ENCODE measurements around the gene NELFCD. TPM values are rescaled to one million over a fixed set of nuclear protein-coding genes. Genes with fewer than 3 reads are reported as not detected.

The NELFCD gene
- total and polyA plus RNA-seq, 9 of the 15 experiments (the other 6 are each of a cell fraction or from before 2014, with no cell fraction given): 11.7 to 163 (median 96.5) TPM

DNA sequence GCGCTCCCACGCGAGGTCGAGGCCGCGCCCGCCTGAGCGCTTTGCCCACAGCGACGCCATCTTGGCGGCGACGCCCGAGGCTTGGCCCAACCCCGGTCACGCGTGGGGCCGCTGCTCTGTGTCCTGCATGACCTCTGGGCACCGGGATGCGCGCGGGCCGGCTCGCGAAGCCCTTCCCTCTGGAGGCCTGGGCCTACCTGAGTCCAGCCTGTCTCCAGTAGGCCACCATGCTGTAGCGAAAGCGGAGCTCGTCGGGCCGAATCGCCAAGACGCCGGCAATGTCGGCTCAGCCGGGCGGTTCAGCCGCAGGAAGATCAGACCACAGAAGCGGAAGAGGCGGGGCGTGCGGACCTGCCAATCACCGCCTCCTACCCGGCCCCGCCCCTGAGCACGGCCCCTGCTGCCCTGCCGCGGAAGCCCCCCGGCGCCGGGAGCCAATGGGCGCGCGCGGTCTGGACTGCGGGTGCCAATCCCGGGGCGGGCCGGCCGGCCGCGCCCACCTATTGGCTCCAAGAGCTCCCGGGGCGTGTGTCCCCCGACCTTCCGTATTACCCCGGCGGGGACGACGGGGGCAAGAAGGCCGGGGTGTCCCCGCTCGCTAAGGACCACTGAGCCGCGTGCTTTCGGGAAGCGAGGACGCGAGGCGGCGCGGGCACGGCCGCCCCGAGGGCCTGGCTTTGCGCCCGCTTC lies 51.1 kb downstream of the NELFCD start, which contains the start of gene ATP5F1E (continued):
- TF ChIP-seq, protein P1, sequence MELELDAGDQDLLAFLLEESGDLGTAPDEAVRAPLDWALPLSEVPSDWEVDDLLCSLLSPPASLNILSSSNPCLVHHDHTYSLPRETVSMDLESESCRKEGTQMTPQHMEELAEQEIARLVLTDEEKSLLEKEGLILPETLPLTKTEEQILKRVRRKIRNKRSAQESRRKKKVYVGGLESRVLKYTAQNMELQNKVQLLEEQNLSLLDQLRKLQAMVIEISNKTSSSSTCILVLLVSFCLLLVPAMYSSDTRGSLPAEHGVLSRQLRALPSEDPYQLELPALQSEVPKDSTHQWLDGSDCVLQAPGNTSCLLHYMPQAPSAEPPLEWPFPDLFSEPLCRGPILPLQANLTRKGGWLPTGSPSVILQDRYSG (tag; conservative IDR thresholded peaks at IDR 0.05; ENCODE audit: low read depth): peak; percentile 99
- TF ChIP-seq ARHGAP35 (IDR thresholded peaks at IDR 0.05; ENCODE audit: partially characterized antibody) (no peak), ZFP30 (CRISPR knock-in tag; IDR thresholded peaks at IDR 0.05; ENCODE audit: borderline replicate concordance) (no peak), MCM5 (IDR thresholded peaks at IDR 0.05; ENCODE audit: low read depth) (no peak), GABPB1 (CRISPR knock-in tag; IDR thresholded peaks at IDR 0.05) (peak; percentile 94), CREBBP (IDR thresholded peaks at IDR 0.05; ENCODE audit: low read depth, low read length) (no peak), TAF1 (IDR thresholded peaks at IDR 0.05; ENCODE audit: control insufficient read depth, extremely low read depth, insufficient read depth, low read length, severe bottlenecking) (peak; percentile 64), ZNF274 (IDR thresholded peaks at IDR 0.05; ENCODE audit: borderline replicate concordance, low read depth, low read length) (no peak), ELF1 (tag; IDR thresholded peaks at IDR 0.05) (0 out of 2 replicates have a peak, but pooled peaks have one; percentile 54), SIRT6 (IDR thresholded peaks at IDR 0.05; ENCODE audit: low read depth, low read length) (no peak), PML (IDR thresholded peaks at IDR 0.05; ENCODE audit: low read length) (peak; percentile 65), SMARCC2 (IDR thresholded peaks at IDR 0.05; ENCODE audit: low read depth) (no peak), SRSF3 (IDR thresholded peaks at IDR 0.05; ENCODE audit: insufficient read depth, low read length) (no peak), L3MBTL2 (IDR thresholded peaks at IDR 0.05) (peak; percentile 98), MAFF (IDR thresholded peaks at IDR 0.05; ENCODE audit: low read length) (no peak), EHMT2 (IDR thresholded peaks at IDR 0.05) (no peak), CBFA2T2 (conservative IDR thresholded peaks at IDR 0.05) (no peak), MYC (IDR thresholded peaks at IDR 0.05; ENCODE audit: low read depth, low read length) (peak; percentile 84), MYC (CRISPR knock-in tag; IDR thresholded peaks at IDR 0.05; ENCODE audit: borderline replicate concordance, low read depth) (peak; percentile 98), JUND (IDR thresholded peaks at IDR 0.05; ENCODE audit: borderline replicate concordance, low read depth, low read length) (no peak), JUND (tag; IDR thresholded peaks at IDR 0.05; ENCODE audit: borderline replicate concordance, low read depth, low read length) (peak; percentile 54; the same call in 1 of the 3 replicates), SIN3A (IDR thresholded peaks at IDR 0.05; ENCODE audit: borderline replicate concordance in 2 of 2, control insufficient read depth in 1 of 2, low read depth in 2 of 2, low read length in 2 of 2) (peak in 1 of 2 experiments; percentile 46; a peak in 1 of 4 replicates), NBN (IDR thresholded peaks at IDR 0.05; ENCODE audit: low read depth) (no peak), DIDO1 (tag; IDR thresholded peaks at IDR 0.05; ENCODE audit: low read depth) (0 out of 2 replicates have a peak, but pooled peaks have one; percentile 37), ZNF217 (CRISPR knock-in tag; IDR thresholded peaks at IDR 0.05) (no peak), C11orf30 (IDR thresholded peaks at IDR 0.05; ENCODE audit: low read depth) (peak; percentile 28), EGR1 (conservative IDR thresholded peaks at IDR 0.05) (peak; percentile 53), FOSL1 (tag; conservative IDR thresholded peaks at IDR 0.05) (no peak)
- TF ChIP-seq, protein P2, sequence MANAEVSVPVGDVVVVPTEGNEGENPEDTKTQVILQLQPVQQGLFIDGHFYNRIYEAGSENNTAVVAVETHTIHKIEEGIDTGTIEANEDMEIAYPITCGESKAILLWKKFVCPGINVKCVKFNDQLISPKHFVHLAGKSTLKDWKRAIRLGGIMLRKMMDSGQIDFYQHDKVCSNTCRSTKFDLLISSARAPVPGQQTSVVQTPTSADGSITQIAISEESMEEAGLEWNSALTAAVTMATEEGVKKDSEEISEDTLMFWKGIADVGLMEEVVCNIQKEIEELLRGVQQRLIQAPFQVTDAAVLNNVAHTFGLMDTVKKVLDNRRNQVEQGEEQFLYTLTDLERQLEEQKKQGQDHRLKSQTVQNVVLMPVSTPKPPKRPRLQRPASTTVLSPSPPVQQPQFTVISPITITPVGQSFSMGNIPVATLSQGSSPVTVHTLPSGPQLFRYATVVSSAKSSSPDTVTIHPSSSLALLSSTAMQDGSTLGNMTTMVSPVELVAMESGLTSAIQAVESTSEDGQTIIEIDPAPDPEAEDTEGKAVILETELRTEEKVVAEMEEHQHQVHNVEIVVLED (CRISPR knock-in tag; IDR thresholded peaks at IDR 0.05): peak; percentile 71
